ENCODE data around the gene CEP295NL.

The CEP295NL gene

DNA sequence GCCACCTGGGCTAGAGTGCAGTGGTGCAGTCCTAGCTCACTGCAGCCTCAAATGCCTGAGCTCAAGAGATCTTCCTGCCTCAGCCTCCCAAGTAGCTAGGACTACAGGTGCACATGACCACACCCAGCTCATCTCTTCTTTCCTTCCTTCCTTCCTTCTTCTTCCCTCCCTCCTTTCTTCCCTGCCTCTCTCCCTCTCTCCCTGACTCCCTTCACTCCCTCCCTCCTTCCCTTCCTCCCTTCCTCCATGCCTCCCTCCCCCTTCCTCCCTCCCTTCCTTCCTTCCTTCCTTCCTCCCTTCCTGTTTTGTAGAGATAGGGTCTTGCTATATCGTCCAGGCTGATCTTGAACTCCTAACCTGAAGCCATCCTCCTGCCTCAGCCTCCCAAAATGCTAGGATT, 38.9 kb downstream of the CEP295NL start:
- no peak for DNase-seq (ENCODE audit: low read depth)

DNA sequence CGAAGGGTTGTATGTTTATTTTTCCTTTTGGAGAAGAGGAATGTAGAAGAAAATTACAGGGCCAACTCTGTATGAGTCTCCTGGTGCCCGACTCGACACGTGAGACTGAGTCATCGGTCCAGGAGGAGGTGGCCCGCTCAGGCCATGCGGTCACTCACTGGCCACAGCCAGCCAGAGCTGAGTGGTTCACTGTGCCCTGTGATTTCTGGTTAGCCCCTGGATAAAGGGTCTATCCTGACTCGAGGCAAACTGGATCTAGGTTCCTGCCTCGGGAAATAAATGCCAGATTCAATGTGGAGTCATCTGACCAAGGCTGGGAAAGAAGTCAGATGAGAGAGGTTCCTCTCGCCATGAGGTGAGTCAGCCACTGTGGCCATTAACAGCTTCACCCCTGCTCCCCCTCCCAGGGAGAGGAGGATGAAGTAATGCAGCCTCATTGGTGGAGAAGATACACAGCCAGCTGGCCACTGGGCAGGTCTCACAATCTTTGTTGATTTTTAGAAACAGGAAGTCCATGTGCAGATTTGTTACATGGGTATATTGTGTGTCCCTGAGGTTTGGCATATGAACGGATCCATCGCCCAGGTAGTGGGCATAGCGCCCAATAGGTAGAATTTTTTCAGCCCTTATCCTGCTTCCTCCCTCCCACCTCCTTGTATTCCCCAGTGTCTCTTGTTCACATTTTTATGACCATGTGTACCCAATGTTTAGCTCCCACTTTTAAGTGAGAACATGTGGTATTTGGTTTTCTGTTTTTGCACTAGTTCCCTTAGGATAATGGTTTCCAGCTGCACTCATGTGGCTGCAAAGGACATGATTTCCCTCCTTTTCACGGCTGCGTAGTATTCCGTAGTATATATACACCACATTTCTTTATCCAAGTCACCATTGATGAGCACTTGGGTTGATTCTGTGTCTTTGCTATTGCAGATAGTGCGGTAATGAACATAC, 40.7 kb downstream of the CEP295NL start:
- DNase-seq (ENCODE audit: low read depth) = no peak

DNA sequence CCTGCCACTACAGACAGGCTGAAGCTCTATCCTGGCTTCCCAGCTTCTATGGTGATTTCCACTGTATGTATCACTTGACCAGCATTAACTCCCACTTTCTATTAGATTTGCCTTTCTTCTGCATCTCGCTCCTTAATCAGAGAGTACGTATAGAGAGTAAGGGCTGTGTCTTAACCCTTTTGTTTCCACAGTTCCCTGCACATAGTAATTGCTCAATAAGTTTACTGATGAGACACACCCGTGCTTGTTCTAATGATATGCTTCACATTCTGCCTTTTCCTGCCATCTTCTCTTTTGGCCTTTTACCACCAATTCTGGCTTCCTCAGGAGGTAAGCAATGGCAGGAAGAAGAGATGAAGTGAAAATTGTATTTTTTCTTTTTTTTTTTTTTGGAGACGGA, 41.8 kb downstream of the CEP295NL start:
- no peak for DNase-seq (ENCODE audit: low read depth)

DNA sequence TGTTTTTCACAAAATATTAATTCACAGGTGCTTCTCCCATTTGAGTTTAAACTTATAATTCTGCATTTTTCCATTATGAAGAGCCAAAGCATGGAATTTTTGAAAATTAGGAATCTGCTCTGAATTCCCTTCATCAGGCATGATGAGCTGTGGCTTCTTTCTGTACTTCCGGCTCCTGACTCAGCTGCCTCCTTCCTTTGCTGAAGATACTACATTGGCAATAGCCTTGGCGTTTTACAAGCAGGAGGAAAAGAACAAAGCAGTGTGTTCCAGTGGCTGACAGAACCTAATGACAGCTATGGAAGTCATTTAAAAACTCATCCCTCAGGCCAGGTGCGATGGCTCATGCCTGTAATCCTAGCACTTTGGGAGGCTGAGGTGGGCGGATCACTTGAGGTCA, 44.0 kb downstream of the CEP295NL start:
- no peak for DNase-seq (ENCODE audit: low read depth)

DNA sequence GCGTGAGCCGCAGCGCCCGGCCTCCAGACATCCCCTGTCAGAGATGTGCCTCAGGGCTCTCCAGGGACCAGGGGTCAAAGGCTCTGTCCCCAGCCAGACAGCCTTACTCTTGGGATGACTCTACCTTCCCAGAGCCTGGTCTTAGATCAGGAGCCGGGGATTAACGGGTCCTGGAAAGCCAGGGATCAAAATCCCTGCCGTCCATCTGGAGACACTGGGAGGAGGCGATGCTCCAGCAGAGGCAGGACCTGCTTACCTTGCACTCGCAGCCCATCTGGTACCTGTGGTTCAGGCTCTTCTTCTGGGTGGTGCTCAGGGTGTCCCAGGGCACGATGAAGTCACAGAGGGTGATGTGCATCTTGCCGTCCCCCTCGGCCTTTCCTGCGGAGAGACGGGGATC, 45.7 kb downstream of the CEP295NL start:
- no peak for DNase-seq (ENCODE audit: low read depth)

DNA sequence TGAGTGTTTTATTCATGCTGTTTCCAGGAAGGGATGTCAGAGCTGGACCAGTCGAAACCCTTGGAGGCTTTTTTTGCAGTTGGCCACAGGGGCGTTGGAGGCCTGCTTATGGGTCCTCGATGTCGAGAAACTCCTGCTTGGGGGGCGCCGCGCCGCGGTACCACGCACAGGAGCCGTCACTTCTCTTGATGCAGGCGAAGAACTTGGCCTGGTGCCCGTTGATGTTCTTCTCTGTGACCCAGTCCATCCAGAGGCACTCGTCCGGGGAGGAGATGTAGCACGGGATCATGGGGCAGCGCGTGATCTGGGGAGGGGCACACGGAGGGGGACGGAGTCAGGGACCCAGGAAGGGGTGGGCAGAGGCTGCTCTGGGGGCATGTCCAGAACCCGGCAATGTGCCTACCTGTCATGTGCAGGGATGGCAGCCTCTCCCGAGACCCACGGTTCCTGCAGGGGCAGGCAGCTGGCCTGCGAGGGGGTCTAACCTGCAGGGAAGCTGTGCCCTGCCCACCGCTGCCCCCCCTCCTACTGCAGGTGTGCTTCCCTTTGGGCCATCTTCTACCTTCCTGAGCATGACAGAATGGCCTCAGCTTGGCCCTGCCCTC, 47.3 kb downstream of the CEP295NL start:
- no peak for DNase-seq (ENCODE audit: low read depth)

DNA sequence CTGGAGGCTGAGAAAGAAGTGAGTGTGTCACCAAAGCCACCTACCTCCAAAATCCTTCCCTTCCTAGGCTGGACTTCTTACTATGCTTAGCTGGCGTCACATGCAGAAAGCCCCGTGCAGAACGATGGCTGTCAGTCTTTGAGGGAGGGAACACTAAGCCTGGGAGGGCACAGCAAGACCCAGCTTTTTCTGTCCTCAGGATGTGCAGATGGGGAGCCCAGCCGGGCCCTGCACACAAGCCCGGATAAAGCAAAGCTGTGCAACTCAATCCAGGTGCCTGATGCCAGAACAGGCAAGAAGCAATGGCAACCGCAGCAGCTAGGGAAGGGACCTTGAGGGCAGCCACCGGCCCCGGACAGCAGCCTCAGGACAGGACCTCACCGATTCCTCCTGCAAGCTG, 48.5 kb downstream of the CEP295NL start:
- no peak for DNase-seq (ENCODE audit: low read depth)

DNA sequence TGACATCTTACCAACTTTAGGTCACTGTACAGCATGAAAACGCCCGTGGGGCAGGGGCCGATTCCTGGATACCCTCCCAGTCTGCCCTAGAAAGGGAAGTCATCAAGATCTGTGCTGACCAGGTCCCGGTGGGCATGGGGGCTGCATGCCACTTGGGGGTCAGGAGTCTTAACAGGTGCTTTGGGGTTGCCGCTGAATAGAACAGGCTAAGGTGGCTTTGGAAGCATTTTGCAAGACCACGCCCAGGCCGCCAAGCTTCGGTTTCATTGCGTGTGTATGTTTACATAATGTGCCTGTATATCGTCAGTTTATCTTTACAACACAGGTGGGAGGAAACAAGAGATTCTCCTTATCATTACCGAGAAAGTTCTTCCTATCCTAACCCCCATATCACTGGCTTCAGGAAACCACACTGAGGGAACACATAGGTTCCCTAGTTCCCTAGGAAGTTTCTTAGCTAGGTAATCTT, 49.0 kb downstream of the CEP295NL start:
- no peak for DNase-seq (ENCODE audit: low read depth)

DNA sequence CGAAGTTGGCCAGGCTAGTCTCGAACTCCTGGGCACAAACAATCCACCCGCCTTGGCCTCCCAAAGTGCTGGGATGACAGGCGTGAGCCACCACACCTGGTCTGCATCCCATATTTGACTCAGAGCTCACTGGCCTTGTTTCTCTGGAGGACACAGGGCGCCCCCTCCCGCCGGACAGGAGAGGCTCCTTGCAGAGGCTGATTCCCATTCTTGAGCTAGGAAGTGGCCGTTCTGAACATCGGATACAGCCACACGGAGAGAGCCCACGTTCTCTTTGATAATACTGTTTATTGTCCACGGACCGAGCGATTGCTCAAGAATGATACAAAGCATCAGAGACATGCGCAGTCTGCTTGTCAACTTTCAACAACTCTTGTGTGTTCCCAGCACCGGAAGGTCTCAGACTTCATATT, 50.3 kb downstream of the CEP295NL start:
- no peak for DNase-seq (ENCODE audit: low read depth)

DNA sequence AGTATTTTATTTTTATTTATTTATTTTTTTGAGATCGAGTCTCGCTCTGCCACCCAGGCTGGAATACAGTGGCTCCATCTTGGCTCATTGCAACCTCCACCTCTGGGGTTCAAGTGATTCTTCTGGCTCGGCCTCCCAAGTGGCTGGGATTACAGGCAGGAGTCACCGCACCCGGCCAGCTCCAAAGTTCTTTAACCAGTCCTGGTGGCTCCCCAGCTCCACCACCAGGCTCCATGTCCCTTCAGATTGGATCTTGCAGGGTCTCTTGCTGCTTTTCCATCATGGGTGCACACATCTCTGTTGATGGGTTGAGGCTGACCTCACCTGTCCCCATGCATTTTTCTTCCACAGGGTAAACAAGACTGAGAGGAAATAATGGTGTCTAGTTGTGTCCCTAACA, 54.0 kb downstream of the CEP295NL start:
- DNase-seq (ENCODE audit: low read depth) = no peak

DNA sequence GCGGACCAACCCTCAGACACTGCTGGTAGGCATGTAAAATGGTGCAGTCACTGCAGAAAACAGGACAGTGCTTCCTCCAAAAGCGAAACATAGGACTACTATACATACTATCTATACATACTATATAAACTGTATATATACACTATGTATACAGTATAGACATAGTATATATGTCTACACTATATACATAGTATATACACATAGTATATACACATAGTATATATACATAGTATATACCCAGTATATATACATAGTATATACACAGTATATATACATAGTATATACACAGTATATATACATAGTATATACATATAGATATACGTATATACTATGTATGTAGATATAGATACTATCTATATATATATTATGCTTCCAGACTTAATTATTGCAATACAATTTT, 55.9 kb downstream of the CEP295NL start:
- no peak for DNase-seq (ENCODE audit: low read depth)

DNA sequence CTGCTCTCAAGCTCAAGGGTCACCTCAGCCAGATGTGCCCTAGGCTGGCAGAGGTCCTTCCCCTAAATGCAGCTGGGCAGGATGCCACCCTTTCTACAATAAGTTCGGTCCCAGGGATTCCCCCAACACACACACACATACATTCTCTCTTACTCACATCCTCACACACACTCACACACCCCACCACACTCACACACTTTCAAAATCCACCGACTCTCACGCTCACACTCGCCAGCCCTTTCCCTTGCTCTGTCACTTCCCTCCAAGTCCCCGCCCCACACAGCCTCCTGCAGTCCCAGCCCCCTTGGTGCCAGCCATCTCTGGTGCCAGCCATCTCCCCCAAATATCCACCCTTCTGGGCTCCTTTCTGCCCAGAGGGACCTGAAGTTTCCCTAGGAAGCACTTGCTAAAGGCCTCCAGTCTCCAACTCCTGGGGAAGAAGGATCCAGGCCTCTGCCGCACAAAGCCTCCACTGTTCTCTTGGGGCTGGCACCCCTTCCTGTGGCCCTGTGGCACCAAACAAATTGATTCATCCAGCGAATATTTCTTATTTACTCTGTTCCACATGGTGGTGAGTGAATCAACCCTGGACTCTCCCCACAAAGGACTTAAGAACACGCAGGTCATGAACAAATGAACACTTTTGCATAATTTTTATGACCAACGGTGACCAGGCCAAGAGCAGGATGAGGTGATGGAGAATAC, 58.5 kb downstream of the CEP295NL start:
- DNase-seq (ENCODE audit: low read depth) = no peak

DNA sequence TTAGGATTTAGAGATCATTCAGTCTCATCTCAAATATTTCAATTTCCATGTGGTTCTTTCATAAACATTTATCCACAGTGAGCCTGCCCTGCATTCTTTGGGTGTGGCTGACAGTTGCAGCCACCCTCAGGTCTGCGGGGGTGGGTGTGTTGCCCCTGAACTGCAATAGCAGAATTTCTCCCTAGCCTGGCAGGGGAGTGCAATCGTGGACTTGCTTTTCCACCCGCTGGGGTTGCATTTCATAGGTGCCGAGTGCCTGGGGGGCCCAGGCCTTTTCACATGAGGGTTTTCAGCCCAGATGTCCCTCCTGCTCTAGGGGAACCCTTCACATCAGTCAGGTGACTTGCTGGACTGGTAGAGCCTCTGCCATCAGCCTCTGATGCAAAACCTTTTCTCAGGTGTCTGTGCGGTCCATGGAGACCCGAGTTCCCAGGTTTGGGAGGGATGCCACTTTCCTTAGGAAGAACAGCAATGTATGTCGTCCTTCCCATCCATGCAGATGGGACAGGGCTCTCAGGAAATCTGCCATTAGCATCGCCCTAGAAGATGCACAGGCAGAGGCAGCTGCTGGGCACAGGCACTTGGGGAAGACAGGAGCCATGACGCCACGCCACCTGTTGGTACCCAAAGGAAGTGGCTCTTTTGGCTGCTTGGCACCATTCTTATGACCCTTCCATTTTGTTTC, 60.0 kb downstream of the CEP295NL start:
- DNase-seq (ENCODE audit: low read depth) = peak; percentile 39

DNA sequence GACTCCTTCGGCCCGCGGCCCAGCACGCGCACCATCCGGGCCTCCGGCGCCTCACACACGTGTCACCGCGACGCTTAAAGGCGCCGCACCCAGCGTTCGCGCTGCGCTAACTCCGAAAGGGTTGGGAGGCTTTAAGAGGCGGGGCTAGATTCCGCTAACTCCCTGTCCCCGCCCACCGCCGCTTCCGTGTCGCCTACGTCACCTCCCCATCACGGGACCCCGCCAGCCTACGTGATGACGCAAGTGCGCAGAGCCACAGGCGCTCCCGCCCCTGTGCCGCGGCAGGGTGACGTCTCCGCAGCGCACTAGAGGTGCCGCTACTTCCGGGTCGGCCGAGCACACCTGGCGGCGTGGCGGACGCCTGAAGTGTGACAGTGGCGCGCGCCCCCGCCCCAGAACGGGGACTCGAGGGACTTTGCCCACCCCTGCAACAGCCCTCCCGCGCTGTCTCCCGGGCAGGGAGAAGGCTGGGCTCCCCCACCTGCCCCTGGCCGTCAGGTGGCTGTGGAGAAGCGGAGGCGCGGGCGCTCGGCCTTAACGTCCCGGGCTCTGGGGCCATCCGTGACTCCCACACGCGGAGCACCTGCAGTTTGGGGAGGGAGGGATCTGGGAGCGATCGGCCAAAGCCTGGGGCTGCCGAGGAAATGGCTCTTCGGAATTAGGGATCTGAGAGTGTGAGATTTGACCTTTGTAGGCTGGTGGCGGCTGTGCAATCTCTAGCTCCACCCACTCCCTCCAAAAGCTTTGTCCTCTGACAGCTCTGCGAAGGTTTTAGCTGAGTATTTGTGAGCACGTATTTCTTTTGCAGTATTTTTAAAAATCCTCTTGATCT, 62.0 kb downstream of the CEP295NL start, which contains the start of gene USP36:
TSS of gene USP36 (minus strand) at position 35 of the 832 bp plus-strand sequence. CDS start 4,451 bp downstream, outside the sequence.
- DNase-seq (ENCODE audit: low read depth) = peak; percentile 100

All from activated T-helper 1 cell treated with Interleukin-2 at 50 U/mL for 16 hours (primary cell).